Skeletal muscle satellite cell (primary cell): ENCODE results near the gene TAAR9.
A peak's percentile ranks its signal among the peaks of the same experiment; 100 is the strongest.
"Not testable (repeated sequence)": the region's sequence is repeated elsewhere in the genome, so short reads cannot be mapped to it uniquely, and the experiment has no call there.

ENCODE experiments used
- H3K27me3 ChIP-seq: 2 replicates; pipeline ENCODE4 v1.7.0; 2013; ENCODE audit warnings: low read length; ENCODE audit not compliant: control insufficient read depth, insufficient read depth
- H3K36me3 ChIP-seq: 2 replicates; pipeline ENCODE4 v1.7.0; 2013; ENCODE audit warnings: mild to moderate bottlenecking, control low read depth, low read length; ENCODE audit not compliant: insufficient read depth
- H3K4me1 ChIP-seq: 2 replicates; pipeline ENCODE4 v1.7.0; 2013; ENCODE audit warnings: low read length; ENCODE audit not compliant: control insufficient read depth, insufficient read depth
- H3K4me2 ChIP-seq: 2 replicates; pipeline ENCODE4 v1.7.0; 2013; ENCODE audit warnings: mild to moderate bottlenecking, low read length
- H3K4me3 ChIP-seq: 2 replicates; pipeline ENCODE4 v1.7.0; 2013; ENCODE audit warnings: low read length
- H3K9ac ChIP-seq: 2 replicates; pipeline ENCODE4 v1.7.0; 2013; ENCODE audit warnings: mild to moderate bottlenecking, low read depth, low read length, moderate library complexity
- H3K9me3 ChIP-seq: replicated peaks from 2 replicates; pipeline ENCODE4 v1.7.0; 2013; ENCODE audit warnings: mild to moderate bottlenecking, control low read depth, low read length

TAAR9 gene

GRCh38 chr6:132520953-132521352 is 17.1 kb upstream of the TAAR9 start:
- no peaks in the 10 kb centered on the region for H3K9me3 ChIP-seq
- H3K9ac ChIP-seq = no peak overlapping the region
- H3K27me3 ChIP-seq = peaks cover 4% of the 10 kb centered on the region
- H3K4me3 ChIP-seq = no peak overlapping the region
- H3K36me3 ChIP-seq = no peaks in the 10 kb centered on the region
- H3K4me1 ChIP-seq = peaks cover 10% of the 10 kb centered on the region
- H3K4me2 ChIP-seq = no peak overlapping the region

- Histone ChIP-seq H3K9ac (no peak overlapping the region), H3K9me3 (no peaks in the 10 kb centered on the region), H3K4me1 (peaks cover 16% of the 10 kb centered on the region), H3K4me2 (no peak overlapping the region), H3K4me3 (no peak overlapping the region), H3K27me3 (no peaks in the 10 kb centered on the region), H3K36me3 (no peaks in the 10 kb centered on the region)
Measured at GRCh38 chr6:132524646-132525045, 13.4 kb upstream of the TAAR9 start.

- no peaks in the 10 kb centered on the region for H3K36me3 ChIP-seq
- no peak overlapping the region for H3K4me3 ChIP-seq
- no peaks in the 10 kb centered on the region for H3K9me3 ChIP-seq
- H3K4me1 ChIP-seq = peaks cover 13% of the 10 kb centered on the region
- no peak overlapping the region for H3K9ac ChIP-seq
- H3K27me3 ChIP-seq = no peaks in the 10 kb centered on the region
- no peak overlapping the region for H3K4me2 ChIP-seq
Measured at GRCh38 chr6:132525866-132526265, 12.2 kb upstream of the TAAR9 start.

- Histone ChIP-seq H3K36me3 (no peaks in the 10 kb centered on the region), H3K4me2 (no peak overlapping the region), H3K9me3 (no peaks in the 10 kb centered on the region), H3K9ac (no peak overlapping the region), H3K4me1 (peaks cover 9% of the 10 kb centered on the region), H3K27me3 (no peaks in the 10 kb centered on the region), H3K4me3 (no peak overlapping the region)
Measured at GRCh38 chr6:132526461-132526860, 11.6 kb upstream of the TAAR9 start.

GRCh38 chr6:132527791-132528190 is 10.3 kb upstream of the TAAR9 start:
- Histone ChIP-seq H3K4me2 (no peak overlapping the region), H3K27me3 (no peaks in the 10 kb centered on the region), H3K9me3 (no peaks in the 10 kb centered on the region), H3K9ac (no peak overlapping the region), H3K4me1 (peaks cover 6% of the 10 kb centered on the region), H3K4me3 (no peak overlapping the region), H3K36me3 (no peaks in the 10 kb centered on the region)

- peaks cover 6% of the 10 kb centered on the region for H3K4me1 ChIP-seq
- H3K4me2 ChIP-seq = peak overlapping the region; percentile 1
- H3K36me3 ChIP-seq = no peaks in the 10 kb centered on the region
- H3K27me3 ChIP-seq = peaks cover 3% of the 10 kb centered on the region
- peak overlapping the region; percentile 40 for H3K4me3 ChIP-seq
- H3K9me3 ChIP-seq = no peaks in the 10 kb centered on the region
- no peak overlapping the region for H3K9ac ChIP-seq
Measured at GRCh38 chr6:132530293-132530974, 7.6 kb upstream of the TAAR9 start.

- H3K9ac ChIP-seq, H3K36me3 ChIP-seq, H3K4me3 ChIP-seq, H3K4me2 ChIP-seq, H3K4me1 ChIP-seq, H3K9me3 ChIP-seq: not testable (repeated sequence)
- peaks cover 32% of the 10 kb centered on the region for H3K27me3 ChIP-seq
Measured at GRCh38 chr6:132534546-132534945, 3.5 kb upstream of the TAAR9 start.

GRCh38 chr6:132537145-132537544 is 932 bp upstream of the TAAR9 start:
- H3K27me3 ChIP-seq = peaks cover 51% of the 10 kb centered on the region
- no peak overlapping the region for H3K4me2 ChIP-seq
- H3K4me3 ChIP-seq = no peak overlapping the region
- no peak overlapping the region for H3K9ac ChIP-seq
- H3K9me3 ChIP-seq = no peaks in the 10 kb centered on the region
- H3K36me3 ChIP-seq = no peaks in the 10 kb centered on the region
- H3K4me1 ChIP-seq = no peaks in the 10 kb centered on the region

GRCh38 chr6:132544826-132545225 is 6.7 kb downstream of the TAAR9 start:
- no peaks in the 10 kb centered on the region for H3K4me1 ChIP-seq
- H3K27me3 ChIP-seq = peaks cover 50% of the 10 kb centered on the region
- H3K9ac ChIP-seq = no peak overlapping the region
- H3K4me2 ChIP-seq = no peak overlapping the region
- no peaks in the 10 kb centered on the region for H3K36me3 ChIP-seq
- no peak overlapping the region for H3K4me3 ChIP-seq
- H3K9me3 ChIP-seq = no peaks in the 10 kb centered on the region

GRCh38 chr6:132548746-132549463 is 10.8 kb downstream of the TAAR9 start:
- H3K4me3 ChIP-seq = no peak overlapping the region
- H3K4me1 ChIP-seq = no peaks in the 10 kb centered on the region
- no peak overlapping the region for H3K9ac ChIP-seq
- H3K4me2 ChIP-seq = no peak overlapping the region
- H3K9me3 ChIP-seq = no peaks in the 10 kb centered on the region
- H3K36me3 ChIP-seq = no peaks in the 10 kb centered on the region
- peaks cover 57% of the 10 kb centered on the region for H3K27me3 ChIP-seq

GRCh38 chr6:132551214-132551613 is 13.1 kb downstream of the TAAR9 start:
- no peaks in the 10 kb centered on the region for H3K4me1 ChIP-seq
- H3K4me2 ChIP-seq = no peak overlapping the region
- H3K27me3 ChIP-seq = peaks cover 47% of the 10 kb centered on the region
- no peak overlapping the region for H3K9ac ChIP-seq
- H3K4me3 ChIP-seq = no peak overlapping the region
- H3K9me3 ChIP-seq = no peaks in the 10 kb centered on the region
- H3K36me3 ChIP-seq = no peaks in the 10 kb centered on the region

- H3K36me3 ChIP-seq = no peaks in the 10 kb centered on the region
- H3K9me3 ChIP-seq = no peaks in the 10 kb centered on the region
- no peak within 1 kb of the TSS for H3K4me2 ChIP-seq
- H3K9ac ChIP-seq = no peak within 1 kb of the TSS
- H3K4me1 ChIP-seq = no peaks in the 10 kb centered on the region
- no peak within 1 kb of the TSS for H3K4me3 ChIP-seq
- peaks cover 46% of the 10 kb centered on the region for H3K27me3 ChIP-seq
Measured at GRCh38 chr6:132552372-132552771, 14.3 kb downstream of the TAAR9 start, which contains the start of gene TAAR8. TSS of gene TAAR8 (plus strand) at chr6:132552672. CDS start at chr6:132552693, 21 bp downstream.
